Daoy (cell line): ENCODE data around the gene PSRC1. TPM values are rescaled to one million over a fixed set of nuclear protein-coding genes. Genes with fewer than 3 reads are reported as not detected.
"Not testable (repeated sequence)": the region's sequence is repeated elsewhere in the genome, so short reads cannot be mapped to it uniquely, and the experiment has no call there.

Source experiments
- DNase-seq: peaks from one replicate; pipeline ENCODE4 v3.0.0-alpha.2; 2015; ENCODE audit warnings: low read depth
- total RNA-seq: library from RNA; depleted of rRNA; stranded (reverse); fragments of >200 nt; shearing (Covaris generic); gene quantifications from 2 replicates; pipeline ENCODE4 v1.2.3, GENCODE V29; 2014; rRNA removed

PSRC1 gene
- 87.5 and 129 TPM in 2 replicates for total RNA-seq

DNA sequence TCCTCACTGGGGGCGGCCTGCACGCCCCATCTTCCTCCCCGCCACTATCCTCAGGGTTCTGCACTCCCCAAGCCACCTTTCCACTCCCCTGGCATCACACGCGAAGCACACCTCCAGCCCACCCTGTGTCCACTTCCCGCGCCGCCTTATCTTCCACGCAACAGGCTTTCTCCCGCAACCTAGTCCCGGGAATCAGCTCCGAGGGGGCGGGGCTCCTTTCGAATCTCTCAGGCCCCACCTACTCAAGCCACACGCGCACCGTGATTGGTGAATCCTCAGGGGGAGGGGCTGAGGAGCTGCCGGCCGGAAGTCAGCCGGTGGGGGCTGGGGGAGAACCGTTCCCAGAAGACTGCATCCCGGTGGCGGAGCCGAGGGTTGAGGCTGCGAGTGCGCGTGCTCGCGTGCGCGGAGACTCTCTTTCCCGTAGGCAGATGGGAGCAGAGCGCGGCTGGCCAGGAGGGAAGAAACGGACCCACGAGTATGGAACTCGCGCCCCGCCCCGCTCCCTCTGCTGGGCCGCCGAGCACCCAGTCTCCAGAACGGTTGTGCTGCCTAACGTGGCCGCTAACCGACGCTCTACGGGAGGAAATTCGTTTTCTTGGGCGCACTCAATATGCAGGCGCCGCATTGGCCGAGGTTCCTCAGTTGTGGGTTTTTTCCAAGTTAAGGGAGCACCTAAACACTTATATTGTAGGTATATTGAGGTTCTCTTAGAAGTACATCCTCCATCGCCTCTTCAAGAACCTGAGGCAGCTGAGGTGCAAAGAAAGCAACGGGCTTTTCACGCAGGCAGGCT lies at the start of gene PSRC1:
Gene PSRC1 (minus strand): TSS at position 194 of the 796 bp plus-strand sequence.
- peak; percentile 99 for DNase-seq

DNA sequence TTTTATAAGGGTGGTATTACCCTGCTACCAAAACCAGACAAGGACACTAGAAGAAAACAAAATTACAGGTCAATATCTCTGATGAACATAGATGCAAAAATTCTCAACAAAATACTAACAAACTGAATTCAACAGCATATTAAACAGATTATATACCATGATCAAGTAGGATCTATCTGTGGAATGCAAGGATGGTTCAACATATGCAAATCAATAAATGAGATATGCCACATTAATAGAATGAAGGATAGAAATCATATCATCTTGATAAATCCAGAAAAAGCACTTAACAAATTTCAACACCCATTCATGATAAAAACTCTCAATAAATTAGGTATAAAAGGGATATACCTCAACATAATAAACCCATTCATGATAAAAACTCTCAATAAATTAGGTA lies 48.2 kb upstream of the PSRC1 start:
- DNase-seq: no peak

- DNase-seq: no peak
These were observed 44.3 kb upstream of the PSRC1 start for GRCh38 chr1:109327285-109327684.

- no peak for DNase-seq
These were observed 40.0 kb upstream of the PSRC1 start for GRCh38 chr1:109322974-109323373.

GRCh38 chr1:109319114-109319513 lies 36.2 kb upstream of the PSRC1 start:
- DNase-seq: no peak

DNA sequence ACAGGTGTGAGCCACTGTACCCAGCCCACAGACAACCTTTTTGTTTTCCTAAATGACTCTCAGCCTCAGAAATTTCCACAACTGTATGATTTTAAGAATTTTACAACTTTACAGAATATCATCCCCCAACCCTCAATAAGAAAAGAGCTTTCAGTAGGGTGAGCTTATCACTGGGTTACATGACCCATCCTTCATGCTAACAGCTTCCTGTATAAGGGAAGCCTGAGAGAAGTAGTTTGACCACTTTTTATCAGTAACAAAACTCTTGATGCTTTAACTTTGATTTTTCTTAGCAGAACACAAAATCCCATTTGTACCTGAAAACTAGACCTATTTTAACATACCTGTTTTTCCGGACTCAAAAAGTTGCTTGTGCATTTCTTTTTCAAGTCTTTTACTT lies 33.6 kb upstream of the PSRC1 start:
- no peak for DNase-seq

- DNase-seq: no peak
These were observed 32.3 kb upstream of the PSRC1 start for GRCh38 chr1:109315288-109315687.

DNA sequence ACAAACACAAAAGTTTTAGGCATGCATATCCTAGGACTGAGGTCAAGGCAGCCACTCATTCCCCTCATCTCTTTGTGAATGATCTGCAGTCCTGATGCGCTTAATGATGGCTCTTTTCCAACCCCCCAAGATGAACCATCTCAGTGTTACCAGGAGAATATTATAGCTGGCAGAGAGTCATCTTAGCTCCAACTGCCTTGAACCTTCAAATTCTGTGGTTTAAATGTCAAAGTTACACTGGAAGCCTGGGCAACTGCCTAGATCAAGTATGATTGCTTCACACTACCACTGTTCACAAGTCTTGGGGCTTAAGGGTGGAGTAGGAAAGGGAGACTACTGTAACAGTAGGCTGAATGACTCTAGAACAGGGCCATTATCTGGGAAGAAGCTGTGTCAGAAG lies 31.9 kb upstream of the PSRC1 start:
- DNase-seq: no peak

DNA sequence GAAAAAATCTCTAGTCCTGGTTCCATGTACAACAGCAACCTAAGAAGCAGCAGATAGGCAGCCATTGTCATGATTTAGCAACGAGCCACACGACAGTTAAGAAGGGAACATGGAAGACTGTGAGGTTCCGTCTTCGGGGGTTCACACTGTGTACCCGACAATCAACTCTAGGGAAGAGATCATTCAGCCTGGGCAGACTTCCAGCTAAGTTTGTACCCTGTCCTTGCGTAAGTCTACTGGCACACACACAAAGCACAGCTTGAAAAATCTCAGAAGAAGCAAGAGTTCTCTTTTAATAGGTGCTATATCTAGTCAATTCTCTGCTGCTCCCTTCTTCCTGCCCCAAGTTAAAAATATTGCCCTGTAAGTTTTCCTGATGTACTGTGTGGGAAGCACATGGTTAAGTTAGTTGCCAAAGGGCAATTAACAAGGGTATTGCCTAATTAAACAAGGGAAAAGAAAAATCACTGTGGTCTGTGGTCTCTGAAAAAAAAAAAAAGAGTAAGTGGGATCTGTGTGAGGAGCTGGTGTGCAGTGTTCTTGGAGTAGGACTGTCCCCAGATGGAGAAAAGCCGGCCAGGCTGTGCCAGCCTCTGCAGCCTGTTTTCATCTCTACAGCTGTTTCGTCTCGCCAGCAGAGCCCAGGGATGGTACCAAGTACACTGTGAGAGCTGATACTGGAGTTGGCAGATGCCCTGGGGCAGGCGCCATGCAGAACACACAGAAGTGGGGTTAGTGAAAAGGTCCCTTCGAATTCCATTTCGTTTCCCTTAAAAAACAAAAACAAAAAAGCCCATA lies 30.2 kb upstream of the PSRC1 start:
- DNase-seq: no peak

GRCh38 chr1:109312246-109312645 lies 29.3 kb upstream of the PSRC1 start:
- DNase-seq: no peak

DNA sequence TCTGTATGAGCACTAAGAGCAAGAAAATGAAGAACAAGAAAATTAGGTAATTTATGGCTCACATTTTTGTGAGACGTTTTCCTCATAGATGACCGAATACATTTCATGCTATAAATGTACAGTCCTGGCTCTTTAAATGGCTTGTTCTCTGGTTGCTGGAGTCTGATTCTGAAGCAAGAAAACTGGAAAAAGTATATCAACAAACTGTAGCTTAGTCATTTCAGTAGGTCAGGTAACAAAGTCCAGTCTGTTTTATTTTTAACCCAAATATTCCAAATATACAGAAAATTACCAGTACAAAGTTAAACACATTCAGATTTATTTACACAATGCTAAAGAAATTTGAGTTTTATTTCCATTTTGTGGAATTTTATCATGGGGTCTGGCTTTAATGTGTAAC lies 26.4 kb upstream of the PSRC1 start:
- no peak for DNase-seq

- DNase-seq: no peak
These were observed 24.5 kb upstream of the PSRC1 start for GRCh38 chr1:109307274-109308021.

GRCh38 chr1:109306832-109307273 lies 23.9 kb upstream of the PSRC1 start, which contains the start of gene MYBPHL:
MYBPHL (minus strand) TSS chr1:109307011; CDS start chr1:109306991, 20 bp downstream.
- no peak for DNase-seq

- not testable (repeated sequence) for DNase-seq
These were observed 23.0 kb upstream of the PSRC1 start for GRCh38 chr1:109305991-109306390.

DNA sequence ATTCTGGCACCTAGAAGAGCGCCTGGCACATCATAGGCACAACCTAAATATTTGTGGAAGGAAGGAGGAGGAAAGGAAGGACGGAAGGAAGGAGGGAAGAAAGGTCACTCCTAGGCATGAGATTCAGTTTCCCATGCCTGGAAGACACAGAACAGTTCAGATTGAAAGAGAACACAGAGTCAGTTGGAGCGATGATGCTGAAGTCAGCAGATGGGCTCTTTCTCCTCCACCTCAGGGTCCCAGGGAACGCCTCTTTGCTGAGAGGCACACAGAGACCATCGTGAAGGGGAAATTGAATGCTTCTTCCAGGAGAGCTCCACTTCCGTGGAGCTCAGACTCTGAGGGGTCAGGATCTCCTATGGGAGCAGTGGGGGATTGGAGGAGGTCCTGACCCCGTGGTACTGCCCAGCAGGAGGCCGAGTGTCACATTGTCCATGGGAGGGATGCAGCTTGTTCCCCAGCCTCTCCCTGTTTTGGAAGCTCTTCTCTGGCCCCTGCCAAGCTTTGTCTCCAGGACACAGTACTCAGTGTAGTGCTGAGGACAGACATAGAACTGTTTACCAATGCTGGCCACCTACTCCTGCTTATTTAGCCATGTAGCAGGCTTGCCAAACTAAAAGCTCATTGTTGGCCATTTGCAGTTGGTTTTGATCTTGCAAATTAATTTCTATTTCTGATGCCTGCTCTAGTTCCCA lies 21.4 kb upstream of the PSRC1 start:
- no peak for DNase-seq

DNA sequence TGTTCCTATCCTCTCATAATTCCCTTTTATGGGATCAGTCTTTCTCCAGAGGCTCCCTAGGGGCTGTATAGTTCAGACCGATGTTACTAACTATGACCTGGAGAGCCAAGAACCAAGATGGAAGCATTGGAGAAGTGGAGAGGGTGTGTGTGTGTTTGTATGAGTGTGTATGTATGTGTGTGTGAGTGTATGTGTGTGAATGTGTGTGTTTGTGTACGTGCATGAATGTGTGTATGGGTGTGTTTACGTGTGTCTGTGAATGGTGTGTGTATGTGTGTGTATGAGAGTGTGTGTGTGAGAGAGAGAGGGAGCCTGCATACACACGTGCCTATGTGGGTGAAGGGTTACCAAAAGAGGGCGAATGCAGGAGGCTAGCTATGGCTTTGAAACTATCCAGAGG lies 18.9 kb upstream of the PSRC1 start:
- DNase-seq: no peak

DNA sequence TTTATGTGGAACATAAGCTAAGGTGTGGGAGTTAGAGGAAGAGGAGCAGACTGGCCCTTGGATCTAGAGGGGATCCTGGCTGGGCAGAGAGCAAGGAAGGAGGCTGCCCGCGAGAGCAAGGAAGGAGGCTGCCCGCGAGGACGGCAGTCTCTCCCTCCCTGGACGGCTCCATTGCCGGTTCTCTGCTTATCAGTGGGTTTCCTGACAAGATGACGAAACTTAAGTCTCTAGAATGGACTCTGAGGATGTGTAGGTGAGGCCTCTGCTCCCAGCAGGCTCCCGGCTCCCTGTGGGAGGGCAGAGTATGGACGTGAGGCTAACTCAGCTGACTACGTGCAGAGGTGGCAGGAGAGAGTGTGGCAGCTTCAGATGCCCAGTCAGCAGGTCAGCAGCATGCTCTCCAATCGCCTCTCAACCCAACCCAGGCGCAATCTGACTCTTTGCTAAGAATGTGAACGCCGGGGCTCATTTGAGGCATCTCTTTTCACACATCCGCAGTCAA lies 17.8 kb upstream of the PSRC1 start:
- DNase-seq: no peak

DNA sequence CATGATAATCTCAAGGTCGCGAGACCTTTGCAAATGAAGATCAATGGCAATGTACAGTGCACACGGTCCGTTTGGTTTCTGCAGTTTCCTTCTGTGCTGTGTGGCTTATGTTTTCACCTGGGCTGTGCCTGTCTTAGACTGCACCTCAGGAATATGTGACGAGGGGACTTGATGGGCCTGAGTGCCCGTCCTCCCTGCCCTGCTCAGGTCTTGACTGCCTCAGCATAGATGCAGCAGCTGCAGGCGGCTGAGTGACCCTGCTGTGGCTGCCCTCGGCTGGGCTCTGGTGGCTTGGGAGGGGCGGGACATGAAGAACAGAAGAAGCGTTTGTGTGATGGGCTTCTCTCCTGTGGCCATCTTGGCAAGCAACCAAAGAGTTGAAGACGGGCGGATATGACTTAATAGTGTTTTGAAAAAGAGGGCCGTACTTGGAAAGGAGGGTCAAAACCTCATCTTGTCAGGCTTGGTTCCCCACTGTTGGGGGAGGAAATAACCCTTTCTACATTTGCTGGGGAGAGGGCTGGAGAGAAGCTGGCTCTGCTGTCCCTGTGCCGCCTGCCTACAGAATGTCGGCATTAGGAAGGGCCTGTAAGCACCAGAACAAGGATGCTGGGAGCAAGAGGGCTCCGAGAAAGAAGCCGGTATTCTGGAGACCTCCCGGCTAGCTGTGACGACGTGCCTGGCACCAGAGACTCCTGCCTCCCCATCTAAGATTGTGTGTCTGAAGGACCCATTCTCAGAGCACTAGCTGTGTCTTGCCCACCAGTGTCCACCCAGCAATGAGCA lies 16.8 kb upstream of the PSRC1 start:
- peak; percentile 69 for DNase-seq

DNA sequence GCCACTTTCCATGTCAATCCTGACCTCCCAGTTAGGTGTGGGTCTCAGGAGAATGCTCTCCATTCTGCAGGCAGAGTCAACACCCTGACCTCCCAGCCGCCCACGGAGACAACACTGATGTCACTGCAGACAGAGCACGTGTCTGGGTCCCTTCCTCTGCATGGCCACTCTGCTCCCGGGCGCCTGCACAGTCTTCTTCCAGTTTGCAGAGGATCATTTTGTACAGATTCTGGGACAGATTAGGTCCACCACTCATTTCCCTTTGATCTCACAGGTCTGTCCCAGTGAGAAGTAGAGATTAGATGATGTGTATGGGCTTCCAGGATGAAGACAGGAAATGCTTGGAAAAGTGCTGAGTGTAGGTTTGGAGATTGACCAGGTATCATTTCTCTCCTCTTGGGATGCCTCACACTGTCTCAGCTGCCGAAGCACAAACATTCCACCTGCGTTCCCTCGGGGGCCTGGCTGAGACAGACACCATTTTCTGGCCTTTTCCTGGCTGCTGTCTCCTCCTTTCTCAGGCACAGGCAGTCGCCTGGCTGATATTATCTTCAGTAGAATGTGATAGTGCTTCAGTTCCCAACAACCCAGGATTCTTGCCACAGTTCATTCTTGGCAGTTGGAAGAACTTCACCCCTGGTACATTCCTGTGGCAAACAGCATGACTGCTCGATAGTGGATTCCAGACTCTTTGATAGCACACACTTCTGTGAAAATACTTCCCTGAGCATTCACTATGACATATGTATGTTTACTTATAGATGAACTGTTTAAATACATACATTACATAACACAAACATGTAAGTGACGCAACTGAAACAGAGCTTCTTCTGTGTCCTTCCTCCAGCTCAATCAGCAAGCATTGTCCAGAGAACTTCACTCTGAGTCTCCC lies 16.0 kb upstream of the PSRC1 start:
- DNase-seq: peak; percentile 73
